Measurements from ENCODE around the gene SMARCAL1. TPM values are rescaled to one million over a fixed set of nuclear protein-coding genes. Genes with fewer than 3 reads are reported as not detected.

The SMARCAL1 gene
- total RNA-seq, 1 donor from 2014 or later: 35.2 TPM

- no peaks in the 10 kb centered on the region for H3K27me3 ChIP-seq (ENCODE audit: insufficient read depth, low read length)
- no peak for DNase-seq (ENCODE audit: low read depth)
- no peak overlapping the region for H3K27ac Mint-ChIP-seq (ENCODE audit: unreplicated experiment)
- peaks cover 10% of the 10 kb centered on the region for H3K79me2 ChIP-seq (ENCODE audit: insufficient read depth, low read length)
- peak overlapping the region; percentile 92 for H3K4me3 Mint-ChIP-seq (ENCODE audit: unreplicated experiment)
- no peaks in the 10 kb centered on the region for H4K20me1 ChIP-seq (ENCODE audit: insufficient read depth, low read length)
- H3K27ac ChIP-seq (ENCODE audit: low read depth, low read length): no peak overlapping the region
- H3K36me3 Mint-ChIP-seq (ENCODE audit: low read depth, unreplicated experiment): peaks cover 14% of the 10 kb centered on the region
- H3K9ac ChIP-seq (ENCODE audit: low read length): no peak overlapping the region
- peaks cover 9% of the 10 kb centered on the region for H3K4me1 Mint-ChIP-seq (ENCODE audit: low read depth, unreplicated experiment)
- TF ChIP-seq CTCF (IDR thresholded peaks at IDR 0.05; ENCODE audit: insufficient read depth, low read depth, low read length): no peak
- no peak for TF ChIP-seq EZH2 (IDR thresholded peaks at IDR 0.05; ENCODE audit: insufficient read depth, low read length)
- no peak overlapping the region for H2AFZ ChIP-seq (ENCODE audit: low read depth, low read length)
- no peaks in the 10 kb centered on the region for H3K9me3 Mint-ChIP-seq (ENCODE audit: unreplicated experiment)
- H3K4me1 ChIP-seq (ENCODE audit: insufficient read depth, low read length): peaks cover 4% of the 10 kb centered on the region
- H3K9me3 ChIP-seq (ENCODE audit: insufficient read depth, low read depth, low read length): no peaks in the 10 kb centered on the region
- peak overlapping the region; percentile 96 for H3K4me2 ChIP-seq (ENCODE audit: low read length)
- H3K4me3 ChIP-seq (ENCODE audit: insufficient read depth, low read depth, low read length): no peak overlapping the region
- FAIRE-seq: no peak
- H3K36me3 ChIP-seq (ENCODE audit: insufficient read depth, low read length): peaks cover 7% of the 10 kb centered on the region
- H3K27me3 Mint-ChIP-seq (ENCODE audit: low read depth, unreplicated experiment): no peaks in the 10 kb centered on the region
These were observed 1.6 kb downstream of the SMARCAL1 start for GRCh38 chr2:216413882-216414281.

GRCh38 chr2:216414772-216415319 is 2.6 kb downstream of the SMARCAL1 start:
- no peaks in the 10 kb centered on the region for H3K27me3 Mint-ChIP-seq (ENCODE audit: low read depth, unreplicated experiment)
- Histone ChIP-seq H3K9me3 (ENCODE audit: insufficient read depth, low read depth, low read length) (no peaks in the 10 kb centered on the region), H3K4me3 (ENCODE audit: insufficient read depth, low read depth, low read length) (no peak overlapping the region), H2AFZ (ENCODE audit: low read depth, low read length) (no peak overlapping the region), H4K20me1 (ENCODE audit: insufficient read depth, low read length) (no peaks in the 10 kb centered on the region), H3K4me2 (ENCODE audit: low read length) (no peak overlapping the region), H3K79me2 (ENCODE audit: insufficient read depth, low read length) (peaks cover 10% of the 10 kb centered on the region), H3K36me3 (ENCODE audit: insufficient read depth, low read length) (peaks cover 7% of the 10 kb centered on the region), H3K4me1 (ENCODE audit: insufficient read depth, low read length) (peaks cover 4% of the 10 kb centered on the region), H3K27me3 (ENCODE audit: insufficient read depth, low read length) (no peaks in the 10 kb centered on the region), H3K9ac (ENCODE audit: low read length) (no peak overlapping the region), H3K27ac (ENCODE audit: low read depth, low read length) (no peak overlapping the region)
- peaks cover 9% of the 10 kb centered on the region for H3K4me1 Mint-ChIP-seq (ENCODE audit: low read depth, unreplicated experiment)
- DNase-seq (ENCODE audit: low read depth) (no peak), FAIRE-seq (no peak)
- H3K36me3 Mint-ChIP-seq (ENCODE audit: low read depth, unreplicated experiment): peaks cover 14% of the 10 kb centered on the region
- TF ChIP-seq CTCF (IDR thresholded peaks at IDR 0.05; ENCODE audit: insufficient read depth, low read depth, low read length) (no peak), EZH2 (IDR thresholded peaks at IDR 0.05; ENCODE audit: insufficient read depth, low read length) (no peak)
- H3K27ac Mint-ChIP-seq (ENCODE audit: unreplicated experiment): no peak overlapping the region
- no peak overlapping the region for H3K4me3 Mint-ChIP-seq (ENCODE audit: unreplicated experiment)
- H3K9me3 Mint-ChIP-seq (ENCODE audit: unreplicated experiment): no peaks in the 10 kb centered on the region

GRCh38 chr2:216415541-216415940 is 3.3 kb downstream of the SMARCAL1 start:
- no peak for DNase-seq (ENCODE audit: low read depth)
- no peaks in the 10 kb centered on the region for H3K9me3 ChIP-seq (ENCODE audit: insufficient read depth, low read depth, low read length)
- Mint-ChIP-seq H3K4me3 (ENCODE audit: unreplicated experiment) (no peak overlapping the region), H3K27ac (ENCODE audit: unreplicated experiment) (no peak overlapping the region), H3K27me3 (ENCODE audit: low read depth, unreplicated experiment) (no peaks in the 10 kb centered on the region), H3K9me3 (ENCODE audit: unreplicated experiment) (no peaks in the 10 kb centered on the region), H3K36me3 (ENCODE audit: low read depth, unreplicated experiment) (peaks cover 19% of the 10 kb centered on the region), H3K4me1 (ENCODE audit: low read depth, unreplicated experiment) (peaks cover 9% of the 10 kb centered on the region)
- no peak overlapping the region for H3K4me3 ChIP-seq (ENCODE audit: insufficient read depth, low read depth, low read length)
- FAIRE-seq: no peak
- H3K9ac ChIP-seq (ENCODE audit: low read length): no peak overlapping the region
- peaks cover 10% of the 10 kb centered on the region for H3K79me2 ChIP-seq (ENCODE audit: insufficient read depth, low read length)
- no peak overlapping the region for H3K4me2 ChIP-seq (ENCODE audit: low read length)
- no peak for TF ChIP-seq CTCF (IDR thresholded peaks at IDR 0.05; ENCODE audit: insufficient read depth, low read depth, low read length)
- no peak for TF ChIP-seq EZH2 (IDR thresholded peaks at IDR 0.05; ENCODE audit: insufficient read depth, low read length)
- peaks cover 7% of the 10 kb centered on the region for H3K36me3 ChIP-seq (ENCODE audit: insufficient read depth, low read length)
- H3K27ac ChIP-seq (ENCODE audit: low read depth, low read length): no peak overlapping the region
- no peaks in the 10 kb centered on the region for H4K20me1 ChIP-seq (ENCODE audit: insufficient read depth, low read length)
- H3K27me3 ChIP-seq (ENCODE audit: insufficient read depth, low read length): no peaks in the 10 kb centered on the region
- no peak overlapping the region for H2AFZ ChIP-seq (ENCODE audit: low read depth, low read length)
- H3K4me1 ChIP-seq (ENCODE audit: insufficient read depth, low read length): peaks cover 4% of the 10 kb centered on the region

Measured in astrocyte (in vitro differentiated cells and primary cell).